SK-N-SH treated with all-trans-retinoic acid at 6 μM for 48 hours (cell line): ENCODE measurements around the gene INSR.
"Not testable (repeated sequence)": the region's sequence is repeated elsewhere in the genome, so short reads cannot be mapped to it uniquely, and the experiment has no call there.

Experiments used
- ATAC-seq: fragments of 200-7000 bp; cut with Tn5 transposase; 3 replicates; pipeline ENCODE4 v1.9.1; 2020; ENCODE audit warnings: mild to moderate bottlenecking, moderate library complexity
- ARNTL ChIP-seq: fragments of 450-650 bp; formaldehyde crosslinking; IDR thresholded peaks from 2 replicates; pipeline ENCODE4 v1.5.0; 2020; ENCODE audit warnings: low read depth, mild to moderate bottlenecking, moderate library complexity, borderline replicate concordance
- CSDC2 ChIP-seq: fragments of 250-450 bp; sonication (Bioruptor Pico); IDR thresholded peaks from 2 replicates; pipeline ENCODE4 v1.5.0; 2020; ENCODE audit warnings: mild to moderate bottlenecking, moderate library complexity
- ESRRG ChIP-seq: fragments of 250-450 bp; sonication (Bioruptor Pico); IDR thresholded peaks from 2 replicates; pipeline ENCODE4 v1.6.1; 2021; ENCODE audit warnings: mild to moderate bottlenecking
- GLIS3 ChIP-seq: fragments of 250-450 bp; sonication (Bioruptor Pico); IDR thresholded peaks from 2 replicates; pipeline ENCODE4 v1.5.0; 2020; ENCODE audit warnings: mild to moderate bottlenecking, moderate library complexity
- ISL1 ChIP-seq: fragments of 250-450 bp; sonication (Bioruptor Pico); IDR thresholded peaks from 2 replicates; pipeline ENCODE4 v2.1.2; 2022; ENCODE audit warnings: mild to moderate bottlenecking, moderate library complexity
- OSR1 ChIP-seq: fragments of 250-450 bp; sonication (Bioruptor Pico); IDR thresholded peaks from 2 replicates; pipeline ENCODE4 v1.8.0; 2022; ENCODE audit warnings: moderate library complexity, mild to moderate bottlenecking, inconsistent platforms
- RARB ChIP-seq: fragments of 250-450 bp; sonication (Bioruptor Pico); IDR thresholded peaks from 2 replicates; pipeline ENCODE4 v1.8.0; 2021; ENCODE audit warnings: mild to moderate bottlenecking, moderate library complexity
- TCF4 ChIP-seq: fragments of 250-450 bp; sonication (Bioruptor Pico); IDR thresholded peaks from 2 replicates; pipeline ENCODE4 v1.8.0; 2021; ENCODE audit warnings: mild to moderate bottlenecking, moderate library complexity, borderline replicate concordance
- TOX ChIP-seq: fragments of 250-450 bp; sonication (Bioruptor Pico); IDR thresholded peaks from 2 replicates; pipeline ENCODE4 v1.8.0; 2021; ENCODE audit warnings: mild to moderate bottlenecking, moderate library complexity, borderline replicate concordance
- ZFP3 ChIP-seq: fragments of 250-450 bp; sonication (Bioruptor Pico); IDR thresholded peaks from 2 replicates; pipeline ENCODE4 v1.5.0; 2020; ENCODE audit warnings: mild to moderate bottlenecking, moderate library complexity
- ZNF565 ChIP-seq: fragments of 450-650 bp; formaldehyde crosslinking; conservative IDR thresholded peaks from 2 replicates; pipeline ENCODE4 v1.5.0; 2020; ENCODE audit warnings: low read depth, mild to moderate bottlenecking, moderate library complexity
- ZNF8 ChIP-seq: fragments of 450-650 bp; formaldehyde crosslinking; IDR thresholded peaks from 2 replicates; pipeline ENCODE4 v1.5.0; 2020; ENCODE audit warnings: mild to moderate bottlenecking, moderate library complexity
- TF ChIP-seq, protein P1 (sequence below): fragments of 250-450 bp; sonication (Bioruptor Pico); IDR thresholded peaks from 2 replicates; pipeline ENCODE4 v1.8.0; 2021; ENCODE audit warnings: low read depth, mild to moderate bottlenecking, moderate library complexity, borderline replicate concordance
- TF ChIP-seq, protein P2 (sequence below): fragments of 250-450 bp; sonication (Bioruptor Pico); IDR thresholded peaks from 2 replicates; pipeline ENCODE4 v1.5.1; 2021; ENCODE audit warnings: mild to moderate bottlenecking, moderate library complexity
- TF ChIP-seq, protein P3 (sequence below): fragments of 250-450 bp; sonication (Bioruptor Pico); IDR thresholded peaks from 2 replicates; pipeline ENCODE4 v1.5.0; 2020; ENCODE audit warnings: mild to moderate bottlenecking, moderate library complexity
- TF ChIP-seq, protein P4 (sequence below): fragments of 250-450 bp; sonication (Bioruptor Pico); IDR thresholded peaks from 2 replicates; pipeline ENCODE4 v1.8.0; 2020; ENCODE audit warnings: mild to moderate bottlenecking, moderate library complexity, borderline replicate concordance

The INSR gene

DNA sequence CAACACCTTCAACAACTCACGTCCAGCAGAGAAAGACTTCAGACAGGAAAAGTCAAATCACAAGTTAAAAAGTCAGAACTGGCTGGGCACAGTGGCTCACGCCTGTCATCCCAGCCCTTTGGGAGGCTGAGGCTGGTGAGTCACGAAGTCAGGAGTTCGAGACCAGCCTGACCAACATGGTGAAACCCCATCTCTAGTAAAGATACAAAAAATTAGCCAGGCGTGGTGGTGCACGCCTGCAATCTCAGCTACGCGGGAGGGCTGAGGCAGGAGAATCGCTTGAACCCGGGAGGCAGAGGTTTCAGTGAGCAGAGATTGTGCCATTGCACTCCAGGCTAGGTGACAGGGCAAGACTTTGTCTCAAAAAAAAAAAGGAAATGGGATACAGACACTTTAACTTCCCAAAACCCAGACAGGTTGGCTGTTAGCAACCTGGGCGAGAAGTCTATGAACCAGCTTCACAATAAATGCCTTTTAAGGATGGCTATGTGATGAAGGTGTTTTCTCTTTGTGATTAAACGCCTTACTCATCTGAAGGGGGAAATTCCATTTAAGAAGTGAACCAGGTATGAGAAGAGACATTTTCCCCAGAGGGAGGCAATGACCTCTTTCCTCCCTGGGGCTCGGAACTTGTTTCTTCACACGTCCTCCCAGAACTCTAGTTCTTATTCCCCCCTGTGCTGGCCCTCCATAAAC is 80.4 kb downstream of the INSR start (continued):
- TF ChIP-seq, protein P1, sequence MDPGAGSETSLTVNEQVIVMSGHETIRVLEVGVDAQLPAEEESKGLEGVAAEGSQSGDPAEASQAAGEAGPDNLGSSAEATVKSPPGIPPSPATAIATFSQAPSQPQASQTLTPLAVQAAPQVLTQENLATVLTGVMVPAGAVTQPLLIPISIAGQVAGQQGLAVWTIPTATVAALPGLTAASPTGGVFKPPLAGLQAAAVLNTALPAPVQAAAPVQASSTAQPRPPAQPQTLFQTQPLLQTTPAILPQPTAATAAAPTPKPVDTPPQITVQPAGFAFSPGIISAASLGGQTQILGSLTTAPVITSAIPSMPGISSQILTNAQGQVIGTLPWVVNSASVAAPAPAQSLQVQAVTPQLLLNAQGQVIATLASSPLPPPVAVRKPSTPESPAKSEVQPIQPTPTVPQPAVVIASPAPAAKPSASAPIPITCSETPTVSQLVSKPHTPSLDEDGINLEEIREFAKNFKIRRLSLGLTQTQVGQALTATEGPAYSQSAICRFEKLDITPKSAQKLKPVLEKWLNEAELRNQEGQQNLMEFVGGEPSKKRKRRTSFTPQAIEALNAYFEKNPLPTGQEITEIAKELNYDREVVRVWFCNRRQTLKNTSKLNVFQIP (CRISPR knock-in tag), result no peak
- TF ChIP-seq, protein P2, sequence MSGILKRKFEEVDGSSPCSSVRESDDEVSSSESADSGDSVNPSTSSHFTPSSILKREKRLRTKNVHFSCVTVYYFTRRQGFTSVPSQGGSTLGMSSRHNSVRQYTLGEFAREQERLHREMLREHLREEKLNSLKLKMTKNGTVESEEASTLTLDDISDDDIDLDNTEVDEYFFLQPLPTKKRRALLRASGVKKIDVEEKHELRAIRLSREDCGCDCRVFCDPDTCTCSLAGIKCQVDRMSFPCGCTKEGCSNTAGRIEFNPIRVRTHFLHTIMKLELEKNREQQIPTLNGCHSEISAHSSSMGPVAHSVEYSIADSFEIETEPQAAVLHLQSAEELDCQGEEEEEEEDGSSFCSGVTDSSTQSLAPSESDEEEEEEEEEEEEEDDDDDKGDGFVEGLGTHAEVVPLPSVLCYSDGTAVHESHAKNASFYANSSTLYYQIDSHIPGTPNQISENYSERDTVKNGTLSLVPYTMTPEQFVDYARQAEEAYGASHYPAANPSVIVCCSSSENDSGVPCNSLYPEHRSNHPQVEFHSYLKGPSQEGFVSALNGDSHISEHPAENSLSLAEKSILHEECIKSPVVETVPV (CRISPR knock-in tag), result no peak
- no peak for TF ChIP-seq RARB (CRISPR knock-in tag)
- TF ChIP-seq ZNF8 (CRISPR knock-in tag), result no peak
- TF ChIP-seq, all 23 proteins: peak for 0

DNA sequence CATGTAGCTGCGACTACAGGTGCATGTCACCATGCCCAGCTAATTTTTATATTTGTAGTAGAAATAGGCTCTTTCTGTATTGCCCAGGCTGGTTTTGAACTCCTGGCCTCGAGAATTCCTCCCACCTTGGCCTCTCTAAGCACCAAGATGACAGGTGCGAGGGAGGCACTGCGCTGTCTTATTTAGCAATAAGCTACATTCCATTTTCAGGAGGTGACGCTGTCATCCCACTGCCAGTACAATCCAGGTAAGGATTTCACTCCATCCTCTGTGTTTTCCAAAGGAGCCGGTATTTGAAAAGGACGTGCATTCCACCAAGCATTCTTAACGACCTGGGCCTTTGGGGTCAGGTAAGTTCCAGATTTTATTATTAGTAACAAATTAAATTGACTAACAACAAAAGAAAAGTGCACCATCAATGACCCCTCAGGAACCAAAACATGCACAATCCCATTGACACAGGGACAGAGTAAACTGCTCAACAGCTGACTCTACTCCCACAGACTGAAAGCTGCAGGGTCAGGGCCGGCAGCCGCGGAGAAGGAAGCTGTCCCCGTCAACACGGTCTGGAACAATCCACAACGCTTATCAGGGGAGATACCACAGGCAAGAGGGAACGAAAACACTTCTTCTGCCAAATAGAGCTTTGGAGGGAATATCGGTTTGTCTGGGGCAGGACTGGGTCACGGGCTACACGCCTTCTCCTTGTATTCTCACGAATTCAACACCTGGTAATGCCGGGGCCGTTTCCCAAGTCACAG is 82.8 kb downstream of the INSR start:
- TF ChIP-seq CSDC2 (CRISPR knock-in tag) (no peak), ESRRG (CRISPR knock-in tag) (no peak), ISL1 (CRISPR knock-in tag) (no peak), OSR1 (CRISPR knock-in tag) (no peak), RARB (CRISPR knock-in tag) (no peak)
- TF ChIP-seq, protein P3, sequence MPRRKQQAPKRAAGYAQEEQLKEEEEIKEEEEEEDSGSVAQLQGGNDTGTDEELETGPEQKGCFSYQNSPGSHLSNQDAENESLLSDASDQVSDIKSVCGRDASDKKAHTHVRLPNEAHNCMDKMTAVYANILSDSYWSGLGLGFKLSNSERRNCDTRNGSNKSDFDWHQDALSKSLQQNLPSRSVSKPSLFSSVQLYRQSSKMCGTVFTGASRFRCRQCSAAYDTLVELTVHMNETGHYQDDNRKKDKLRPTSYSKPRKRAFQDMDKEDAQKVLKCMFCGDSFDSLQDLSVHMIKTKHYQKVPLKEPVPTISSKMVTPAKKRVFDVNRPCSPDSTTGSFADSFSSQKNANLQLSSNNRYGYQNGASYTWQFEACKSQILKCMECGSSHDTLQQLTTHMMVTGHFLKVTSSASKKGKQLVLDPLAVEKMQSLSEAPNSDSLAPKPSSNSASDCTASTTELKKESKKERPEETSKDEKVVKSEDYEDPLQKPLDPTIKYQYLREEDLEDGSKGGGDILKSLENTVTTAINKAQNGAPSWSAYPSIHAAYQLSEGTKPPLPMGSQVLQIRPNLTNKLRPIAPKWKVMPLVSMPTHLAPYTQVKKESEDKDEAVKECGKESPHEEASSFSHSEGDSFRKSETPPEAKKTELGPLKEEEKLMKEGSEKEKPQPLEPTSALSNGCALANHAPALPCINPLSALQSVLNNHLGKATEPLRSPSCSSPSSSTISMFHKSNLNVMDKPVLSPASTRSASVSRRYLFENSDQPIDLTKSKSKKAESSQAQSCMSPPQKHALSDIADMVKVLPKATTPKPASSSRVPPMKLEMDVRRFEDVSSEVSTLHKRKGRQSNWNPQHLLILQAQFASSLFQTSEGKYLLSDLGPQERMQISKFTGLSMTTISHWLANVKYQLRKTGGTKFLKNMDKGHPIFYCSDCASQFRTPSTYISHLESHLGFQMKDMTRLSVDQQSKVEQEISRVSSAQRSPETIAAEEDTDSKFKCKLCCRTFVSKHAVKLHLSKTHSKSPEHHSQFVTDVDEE (CRISPR knock-in tag), result no peak
- TF ChIP-seq, protein P4, sequence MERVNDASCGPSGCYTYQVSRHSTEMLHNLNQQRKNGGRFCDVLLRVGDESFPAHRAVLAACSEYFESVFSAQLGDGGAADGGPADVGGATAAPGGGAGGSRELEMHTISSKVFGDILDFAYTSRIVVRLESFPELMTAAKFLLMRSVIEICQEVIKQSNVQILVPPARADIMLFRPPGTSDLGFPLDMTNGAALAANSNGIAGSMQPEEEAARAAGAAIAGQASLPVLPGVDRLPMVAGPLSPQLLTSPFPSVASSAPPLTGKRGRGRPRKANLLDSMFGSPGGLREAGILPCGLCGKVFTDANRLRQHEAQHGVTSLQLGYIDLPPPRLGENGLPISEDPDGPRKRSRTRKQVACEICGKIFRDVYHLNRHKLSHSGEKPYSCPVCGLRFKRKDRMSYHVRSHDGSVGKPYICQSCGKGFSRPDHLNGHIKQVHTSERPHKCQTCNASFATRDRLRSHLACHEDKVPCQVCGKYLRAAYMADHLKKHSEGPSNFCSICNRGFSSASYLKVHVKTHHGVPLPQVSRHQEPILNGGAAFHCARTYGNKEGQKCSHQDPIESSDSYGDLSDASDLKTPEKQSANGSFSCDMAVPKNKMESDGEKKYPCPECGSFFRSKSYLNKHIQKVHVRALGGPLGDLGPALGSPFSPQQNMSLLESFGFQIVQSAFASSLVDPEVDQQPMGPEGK (CRISPR knock-in tag), result no peak
- ATAC-seq, result no peak

DNA sequence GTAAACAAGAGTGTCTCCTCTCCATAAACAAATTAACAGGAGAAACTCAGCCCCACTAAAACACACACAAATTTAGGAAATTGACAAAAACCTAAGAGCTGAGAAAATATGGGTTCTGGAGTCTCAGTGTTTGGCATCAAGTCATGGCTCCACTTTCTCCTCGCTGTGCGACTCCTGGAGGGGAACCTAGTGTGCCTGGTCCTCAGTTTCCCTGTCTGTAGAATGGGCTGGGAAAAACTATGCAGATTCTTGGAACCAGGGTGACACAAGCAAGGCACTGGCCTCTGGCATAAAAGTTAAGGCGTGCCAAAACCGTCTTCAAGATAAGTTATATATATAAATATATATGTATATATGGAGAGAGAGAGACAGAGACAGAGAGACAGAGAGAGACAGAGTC is 83.9 kb downstream of the INSR start:
- TF ChIP-seq ESRRG (CRISPR knock-in tag), result no peak
- TF ChIP-seq ARNTL (CRISPR knock-in tag), result no peak
- TF ChIP-seq, protein P3 (CRISPR knock-in tag), result no peak
- TF ChIP-seq TCF4 (CRISPR knock-in tag), result no peak
- TF ChIP-seq TOX (CRISPR knock-in tag), result no peak
- no peak for TF ChIP-seq ZFP3 (CRISPR knock-in tag)
- TF ChIP-seq, protein P2 (CRISPR knock-in tag), result no peak
- no peak for TF ChIP-seq GLIS3
- no peak for TF ChIP-seq ZNF565 (CRISPR knock-in tag)
- ATAC-seq, result no peak

DNA sequence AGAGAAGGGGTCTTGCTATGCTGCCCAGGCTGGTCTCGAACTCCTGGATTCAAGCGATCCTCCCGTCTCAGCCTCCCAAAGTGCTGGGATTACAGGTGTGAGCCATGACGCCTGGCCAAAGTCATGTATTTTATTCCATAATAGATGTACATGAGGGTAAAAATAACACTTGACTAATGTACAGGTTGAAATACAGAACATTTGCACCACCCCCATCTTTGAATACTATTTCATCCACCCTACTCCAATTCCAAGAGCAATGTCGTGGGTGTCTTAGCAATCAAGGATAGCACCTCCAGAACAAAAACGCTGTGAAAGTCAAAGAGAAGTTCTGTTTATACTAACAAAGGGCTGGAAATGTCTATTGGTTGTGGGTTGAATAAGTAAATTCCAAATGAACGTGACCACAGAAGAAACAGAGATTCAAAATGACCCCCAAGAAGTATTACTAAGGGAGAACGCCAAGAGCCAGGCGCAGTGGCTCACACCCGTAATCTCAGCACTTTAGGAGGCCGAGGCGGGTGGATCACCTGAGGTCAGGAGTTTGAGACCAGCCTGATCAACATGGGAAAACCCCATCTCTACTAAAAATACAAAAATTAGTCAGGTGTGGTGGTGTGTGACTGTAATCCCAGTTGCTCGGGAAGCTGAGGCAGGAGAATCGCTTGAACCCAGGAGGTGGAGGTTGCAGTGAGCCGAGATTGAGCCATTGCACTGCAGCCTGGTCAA is 84.5 kb downstream of the INSR start:
- ATAC-seq, result not testable (repeated sequence)

DNA sequence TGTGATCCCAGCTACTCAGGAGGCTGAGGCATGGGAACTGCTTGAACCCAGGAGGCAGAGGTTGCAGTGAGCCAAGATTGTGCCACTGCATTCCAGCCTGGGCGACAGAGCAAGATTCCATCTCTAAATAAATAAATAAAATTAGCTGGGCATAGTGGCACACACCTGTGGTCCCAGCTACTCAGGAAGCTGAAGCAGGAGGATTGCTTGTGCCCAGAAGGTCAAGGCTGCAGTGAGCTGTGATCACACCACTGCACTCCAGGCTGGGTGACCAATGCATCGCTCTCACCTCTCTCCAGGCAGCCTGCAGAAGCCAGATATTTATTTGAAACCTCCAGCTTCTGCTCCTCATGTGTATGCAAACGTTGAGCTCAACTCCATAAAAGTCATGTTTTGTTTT is 85.2 kb downstream of the INSR start:
- not testable (repeated sequence) for ATAC-seq
